Activated naive CD4-positive, alpha-beta T cell treated with anti-CD3 and anti-CD28 coated beads, Interleukin-2, amount 10 ng/mL, durations not matched to agents 7 days and 5 days (primary cell): Measurements from ENCODE around the gene PFKP.

Source experiments
- CTCF ChIA-PET: fragments of 350-600 bp; sonication (Branson Sonifier 250); formaldehyde crosslinking; loops from one replicate; lab custom pipeline; 2021; ENCODE audit warnings: antibody characterized with exemption; lab: Charles Lee
- DNase-seq: peaks from one replicate; pipeline ENCODE4 v3.0.0-alpha.2; 2020
- H3K27ac Mint-ChIP-seq: one replicate; pipeline ENCODE4 v1.8.0; 2021; ENCODE audit warnings: mild to moderate bottlenecking, moderate library complexity, mixed read lengths
- H3K27me3 Mint-ChIP-seq: one replicate; pipeline ENCODE4 v1.8.0; 2021; ENCODE audit warnings: mild to moderate bottlenecking, mixed read lengths
- H3K36me3 Mint-ChIP-seq: one replicate; pipeline ENCODE4 v1.8.0; 2021; ENCODE audit warnings: mixed read lengths
- H3K4me1 Mint-ChIP-seq: one replicate; pipeline ENCODE4 v1.8.0; 2021; ENCODE audit warnings: mixed read lengths
- H3K4me3 Mint-ChIP-seq: one replicate; pipeline ENCODE4 v1.8.0; 2021; ENCODE audit warnings: mild to moderate bottlenecking, moderate library complexity, mixed read lengths
- H3K9me3 Mint-ChIP-seq: one replicate; pipeline ENCODE4 v1.8.0; 2021; ENCODE audit warnings: mixed read lengths

PFKP gene

GRCh38 chr10:3071405-3072198 is 4.3 kb downstream of the PFKP start:
- peak overlapping the region; percentile 20 for H3K27ac Mint-ChIP-seq

GRCh38 chr10:3072641-3073360 is 5.5 kb downstream of the PFKP start:
- Mint-ChIP-seq H3K9me3 (no peaks in the 10 kb centered on the region), H3K27me3 (peaks cover 1% of the 10 kb centered on the region), H3K27ac (no peak overlapping the region), H3K4me3 (no peak overlapping the region), H3K4me1 (peaks cover 59% of the 10 kb centered on the region), H3K36me3 (peaks cover 63% of the 10 kb centered on the region)
- no peak for DNase-seq
- CTCF ChIA-PET: no interaction called here

More at GRCh38 chr10:3071405-3072198, 4.3 kb downstream of the PFKP start:
- peaks cover 11% of the 10 kb centered on the region for H3K27me3 Mint-ChIP-seq
- no peaks in the 10 kb centered on the region for H3K9me3 Mint-ChIP-seq
- no peak for DNase-seq
- CTCF ChIA-PET: no interaction called here
- peaks cover 56% of the 10 kb centered on the region for H3K36me3 Mint-ChIP-seq
- H3K4me1 Mint-ChIP-seq: peaks cover 56% of the 10 kb centered on the region
- H3K4me3 Mint-ChIP-seq: peak overlapping the region; percentile 30

DNA sequence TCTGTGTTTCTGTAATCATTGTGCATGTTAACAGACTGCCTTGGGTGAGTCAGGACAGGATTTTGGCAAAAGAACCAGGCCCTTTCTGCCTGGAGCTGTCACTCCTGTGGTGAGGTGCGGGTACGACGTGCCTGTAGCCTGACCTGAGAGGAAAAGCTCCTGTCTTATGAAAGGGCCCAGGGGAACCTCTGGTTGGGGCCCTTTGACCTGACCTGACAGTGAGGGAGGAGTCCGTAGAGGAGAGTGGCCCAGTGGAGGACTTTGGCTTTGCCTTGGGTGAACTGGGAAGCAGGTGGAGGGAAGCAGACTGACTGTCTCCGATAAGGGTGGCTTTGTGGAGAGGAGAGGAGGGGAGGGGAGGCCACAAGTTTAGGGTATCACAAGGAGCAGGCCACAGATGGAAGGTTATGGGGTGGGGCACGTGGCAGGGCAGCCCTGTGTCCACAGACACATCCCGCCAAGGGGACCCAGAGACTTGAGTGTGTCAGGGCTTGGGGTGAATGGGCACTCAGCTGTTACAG is 6.9 kb downstream of the PFKP start:
- Mint-ChIP-seq H3K27ac (no peak overlapping the region), H3K9me3 (no peaks in the 10 kb centered on the region), H3K4me3 (no peak overlapping the region), H3K4me1 (peaks cover 61% of the 10 kb centered on the region), H3K27me3 (no peaks in the 10 kb centered on the region), H3K36me3 (peaks cover 63% of the 10 kb centered on the region)
- CTCF ChIA-PET: interaction anchor here (1.1 kb wide), 1 partner anchor 146 kb away, joined by 3 read pairs; no protein-coding TSS in a partner anchor
- DNase-seq: no peak

- no peaks in the 10 kb centered on the region for H3K9me3 Mint-ChIP-seq
- no peak for DNase-seq
- H3K36me3 Mint-ChIP-seq: peaks cover 59% of the 10 kb centered on the region
- H3K4me1 Mint-ChIP-seq: peaks cover 55% of the 10 kb centered on the region
- no peaks in the 10 kb centered on the region for H3K27me3 Mint-ChIP-seq
- CTCF ChIA-PET: interaction anchor here (1.1 kb wide), 1 partner anchor 147 kb away, joined by 3 read pairs; no protein-coding TSS in a partner anchor
- H3K27ac Mint-ChIP-seq: no peak overlapping the region
- H3K4me3 Mint-ChIP-seq: no peak overlapping the region
These were observed 7.7 kb downstream of the PFKP start for GRCh38 chr10:3074985-3075600.

DNA sequence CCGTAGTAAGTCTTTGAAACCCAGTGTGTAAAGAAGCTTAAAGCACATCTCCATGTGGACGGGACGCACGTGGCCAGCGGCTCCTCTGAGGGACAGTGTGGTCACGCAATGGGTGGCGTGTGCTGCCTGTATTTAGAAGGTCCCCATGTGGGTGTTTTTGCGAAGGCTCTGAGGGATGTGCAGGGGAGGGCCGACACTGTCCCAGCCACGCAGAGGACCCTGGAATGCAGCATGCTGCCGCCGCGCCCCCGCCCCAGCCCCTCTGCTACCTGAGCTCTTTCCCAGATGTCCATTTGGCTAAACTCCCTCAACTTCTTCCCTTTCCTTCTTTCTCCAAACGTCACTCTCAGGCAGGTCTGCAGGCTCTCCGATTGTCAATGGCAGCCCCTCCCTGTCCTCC is 8.8 kb downstream of the PFKP start:
- Mint-ChIP-seq H3K27me3 (no peaks in the 10 kb centered on the region), H3K4me1 (peaks cover 51% of the 10 kb centered on the region), H3K27ac (no peak overlapping the region), H3K36me3 (peaks cover 58% of the 10 kb centered on the region), H3K4me3 (no peak overlapping the region), H3K9me3 (no peaks in the 10 kb centered on the region)
- CTCF ChIA-PET: interaction anchor here (0.6 kb wide), 1 partner anchor 622 kb away, joined by 3 read pairs; no protein-coding TSS in a partner anchor
- DNase-seq: no peak

DNA sequence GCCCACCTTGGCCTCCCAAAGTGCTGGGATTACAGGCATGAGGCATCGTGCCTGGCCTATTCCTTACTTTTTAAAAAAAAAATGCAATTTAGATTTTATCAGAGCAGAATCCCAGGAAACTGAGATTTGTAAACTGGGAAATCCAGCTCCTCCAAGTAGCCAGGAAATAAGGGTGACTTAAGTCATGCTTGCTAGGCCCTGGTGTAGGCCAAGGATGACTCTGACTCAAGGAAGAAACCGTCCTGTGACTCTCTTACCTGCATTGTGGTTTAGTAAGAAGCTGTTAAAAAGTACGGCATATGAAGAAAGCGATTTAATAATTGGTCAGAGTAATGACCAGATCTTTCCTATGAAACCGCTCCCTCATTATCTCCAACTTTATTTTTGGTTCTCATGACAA is 10.2 kb downstream of the PFKP start:
- Mint-ChIP-seq H3K9me3 (no peaks in the 10 kb centered on the region), H3K27me3 (no peaks in the 10 kb centered on the region), H3K27ac (no peak overlapping the region), H3K36me3 (peaks cover 50% of the 10 kb centered on the region), H3K4me1 (peaks cover 38% of the 10 kb centered on the region), H3K4me3 (no peak overlapping the region)
- CTCF ChIA-PET: no interaction called here
- DNase-seq: no peak

DNA sequence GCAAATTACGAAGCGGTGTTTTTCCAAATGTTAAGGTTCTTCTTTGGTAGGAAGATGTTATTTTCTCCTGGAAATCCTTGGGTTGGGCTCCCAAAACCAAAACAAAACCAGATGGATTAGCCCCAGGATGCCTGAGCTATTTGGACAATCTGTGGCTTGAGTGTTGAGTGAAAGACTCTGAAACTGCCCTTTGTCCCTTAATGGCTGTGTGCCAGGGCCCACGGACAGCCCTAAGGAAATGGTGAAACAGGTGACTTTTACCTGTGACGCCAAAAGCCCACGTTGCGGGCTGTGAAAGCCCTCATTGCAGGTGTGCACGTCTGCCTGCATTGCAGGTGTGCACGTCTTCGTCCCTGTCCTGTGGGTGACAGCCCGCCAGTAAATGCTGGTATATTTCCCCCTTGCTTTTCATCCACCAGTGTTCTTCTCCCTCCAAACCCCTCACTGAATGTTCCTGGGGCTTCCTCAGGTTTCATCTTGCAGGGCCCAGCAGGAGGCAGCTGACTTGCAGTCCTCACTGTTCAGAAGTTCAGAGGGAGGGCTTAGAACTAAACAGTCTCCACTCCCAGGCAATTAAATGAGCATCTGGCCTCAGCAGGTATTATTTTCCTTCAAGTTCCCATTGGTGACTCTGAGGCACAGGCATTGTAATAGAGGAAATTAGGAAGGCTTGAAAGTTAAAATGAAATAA is 10.7 kb downstream of the PFKP start:
- no peaks in the 10 kb centered on the region for H3K9me3 Mint-ChIP-seq
- CTCF ChIA-PET: no interaction called here
- no peak for DNase-seq
- H3K4me1 Mint-ChIP-seq: peaks cover 34% of the 10 kb centered on the region
- H3K4me3 Mint-ChIP-seq: no peak overlapping the region
- H3K36me3 Mint-ChIP-seq: peaks cover 48% of the 10 kb centered on the region
- peak overlapping the region; percentile 37 for H3K27ac Mint-ChIP-seq
- H3K27me3 Mint-ChIP-seq: no peaks in the 10 kb centered on the region

GRCh38 chr10:3081383-3081981 is 14.1 kb downstream of the PFKP start:
- DNase-seq: no peak
- no peaks in the 10 kb centered on the region for H3K27me3 Mint-ChIP-seq
- CTCF ChIA-PET: interaction anchor here (1.2 kb wide), 1 partner anchor 12 kb away, joined by 4 read pairs; no protein-coding TSS in a partner anchor
- peak overlapping the region; percentile 64 for H3K27ac Mint-ChIP-seq
- H3K36me3 Mint-ChIP-seq: peaks cover 38% of the 10 kb centered on the region
- no peak overlapping the region for H3K4me3 Mint-ChIP-seq
- no peaks in the 10 kb centered on the region for H3K9me3 Mint-ChIP-seq
- peaks cover 27% of the 10 kb centered on the region for H3K4me1 Mint-ChIP-seq

- peaks cover 38% of the 10 kb centered on the region for H3K36me3 Mint-ChIP-seq
- H3K9me3 Mint-ChIP-seq: no peaks in the 10 kb centered on the region
- CTCF ChIA-PET: no interaction called here
- no peak overlapping the region for H3K27ac Mint-ChIP-seq
- no peak for DNase-seq
- peaks cover 30% of the 10 kb centered on the region for H3K4me1 Mint-ChIP-seq
- no peak overlapping the region for H3K4me3 Mint-ChIP-seq
- H3K27me3 Mint-ChIP-seq: no peaks in the 10 kb centered on the region
These were observed 14.9 kb downstream of the PFKP start for GRCh38 chr10:3082290-3082689.

DNA sequence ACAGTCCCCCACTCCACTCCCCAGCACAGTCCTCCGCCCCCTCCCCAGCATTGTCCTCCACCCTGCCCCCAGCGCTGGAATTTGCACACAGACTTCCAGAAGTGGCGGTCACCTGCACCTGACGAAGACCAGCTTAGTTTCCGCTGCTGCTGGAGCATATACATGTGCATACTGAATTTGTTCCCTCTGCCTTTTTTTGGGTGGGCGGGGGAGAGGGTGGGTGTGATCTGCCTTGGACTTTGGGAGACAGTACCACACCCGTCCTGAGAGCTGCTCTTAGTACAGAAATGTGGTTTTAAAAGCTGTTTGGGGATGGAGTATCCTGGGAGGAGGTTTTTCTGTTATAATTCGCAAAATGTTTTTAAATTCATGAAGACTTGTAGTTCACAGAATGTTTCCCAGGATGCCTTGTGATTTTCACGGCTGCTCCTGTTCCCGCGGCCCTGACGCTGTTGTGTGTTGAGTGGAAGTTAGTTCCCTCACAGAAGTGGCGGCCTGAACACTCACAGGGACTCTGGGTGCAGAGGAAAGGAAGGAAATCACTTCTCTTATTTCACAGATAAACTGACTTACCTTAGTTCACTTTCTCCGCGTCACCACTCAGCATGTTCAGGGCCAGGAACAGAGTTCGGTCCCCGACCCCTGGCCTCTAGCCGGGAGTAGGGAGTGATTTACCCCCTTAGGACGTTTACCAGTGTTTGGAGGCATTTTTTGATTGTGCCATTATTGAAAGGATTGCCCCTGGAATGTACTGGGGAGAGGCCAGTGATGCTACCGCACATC is 18.6 kb downstream of the PFKP start:
- Mint-ChIP-seq H3K4me3 (no peak overlapping the region), H3K36me3 (peaks cover 37% of the 10 kb centered on the region), H3K27me3 (no peaks in the 10 kb centered on the region), H3K27ac (no peak overlapping the region), H3K9me3 (no peaks in the 10 kb centered on the region), H3K4me1 (peaks cover 35% of the 10 kb centered on the region)
- DNase-seq: no peak
- CTCF ChIA-PET: no interaction called here

DNA sequence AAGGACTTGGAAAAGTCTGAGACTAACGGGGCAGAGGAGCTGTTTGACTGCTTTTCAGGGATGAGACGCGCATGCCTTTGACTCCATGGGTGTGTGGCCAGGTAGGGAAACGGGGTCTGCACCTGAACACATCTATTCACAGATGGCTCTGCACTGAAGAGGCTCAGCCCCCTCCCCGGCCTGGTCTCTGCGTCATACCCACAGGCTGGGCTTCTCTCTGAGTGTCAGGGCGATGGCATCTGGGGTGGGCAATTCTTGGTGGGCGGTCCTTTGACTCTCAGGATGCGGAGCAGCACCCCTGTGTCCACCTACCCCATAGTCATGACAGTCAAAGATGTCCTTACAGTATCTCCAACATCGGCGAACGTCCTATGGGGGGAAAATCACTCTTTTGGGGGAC is 23.0 kb downstream of the PFKP start:
- Mint-ChIP-seq H3K36me3 (peaks cover 53% of the 10 kb centered on the region), H3K27ac (peak overlapping the region; percentile 82), H3K4me1 (peaks cover 68% of the 10 kb centered on the region), H3K9me3 (no peaks in the 10 kb centered on the region), H3K4me3 (no peak overlapping the region), H3K27me3 (no peaks in the 10 kb centered on the region)
- CTCF ChIA-PET: no interaction called here
- no peak for DNase-seq

DNA sequence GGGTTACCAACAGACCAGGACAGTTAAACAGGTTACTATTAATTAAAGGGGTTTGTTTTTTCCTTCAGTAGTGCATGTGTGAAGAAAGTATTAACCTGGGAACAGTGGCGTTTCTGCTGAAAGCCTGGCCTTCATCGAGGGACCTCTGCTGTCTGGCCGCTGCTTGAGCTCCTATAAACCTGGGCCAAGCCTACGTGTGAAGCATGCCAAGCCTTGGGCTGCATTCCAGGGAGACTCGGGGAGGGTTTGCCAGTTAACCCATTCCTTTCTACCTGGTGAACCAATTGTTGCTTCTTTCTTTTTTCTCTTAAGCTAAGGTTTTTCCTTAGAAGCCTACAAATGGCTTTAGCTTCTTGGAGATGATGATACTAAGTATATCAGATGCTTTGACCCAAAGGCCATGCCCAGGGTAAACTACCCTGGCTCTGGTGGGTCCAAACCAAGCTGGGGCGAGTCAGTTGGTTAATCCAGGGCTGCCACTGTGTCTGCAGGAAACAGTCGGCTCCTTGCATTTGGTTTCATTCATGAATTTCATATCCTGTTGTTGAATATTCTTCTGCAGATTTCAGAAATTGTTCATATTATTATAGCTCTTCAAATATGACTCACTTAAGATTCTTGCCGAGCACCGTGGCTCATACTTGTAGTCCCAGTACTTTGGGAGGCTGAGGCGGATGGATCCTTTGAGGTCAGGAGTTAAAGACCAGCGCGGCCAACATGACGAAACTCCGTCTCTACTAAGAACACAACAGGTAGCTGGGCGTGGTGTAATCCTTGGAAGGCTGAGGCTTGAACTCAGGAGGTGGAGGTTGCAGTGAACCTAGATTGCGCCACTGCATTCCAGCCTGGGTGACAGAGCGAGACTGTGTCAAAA is 23.8 kb downstream of the PFKP start:
- Mint-ChIP-seq H3K27me3 (no peaks in the 10 kb centered on the region), H3K27ac (peak overlapping the region; percentile 82), H3K36me3 (peaks cover 57% of the 10 kb centered on the region), H3K9me3 (no peaks in the 10 kb centered on the region), H3K4me1 (peaks cover 70% of the 10 kb centered on the region), H3K4me3 (peak overlapping the region; percentile 7)
- CTCF ChIA-PET: interaction anchor here (1.5 kb wide), 1 partner anchor 21 kb away, joined by 3 read pairs; no protein-coding TSS in a partner anchor
- DNase-seq: no peak
